Ishikawa (cell line): ENCODE measurements around the gene LDHAL6B.

Experiments
- CEBPB ChIP-seq: IDR thresholded peaks from 2 replicates; pipeline ENCODE4 v1.6.1; 2012
- CREB1 ChIP-seq: IDR thresholded peaks from 2 replicates; pipeline ENCODE4 v1.6.1; 2012; ENCODE audit warnings: low read depth
- EGR1 ChIP-seq: IDR thresholded peaks from 2 replicates; pipeline ENCODE4 v1.6.1; 2012
- EP300 ChIP-seq: IDR thresholded peaks from 2 replicates; pipeline ENCODE4 v1.6.1; 2012; ENCODE audit warnings: borderline replicate concordance
- FOXM1 ChIP-seq: IDR thresholded peaks from 2 replicates; pipeline ENCODE4 v1.6.1; 2012; ENCODE audit warnings: low read depth, borderline replicate concordance
- NFIC ChIP-seq: IDR thresholded peaks from 2 replicates; pipeline ENCODE4 v1.6.1; 2012
- RAD21 ChIP-seq: IDR thresholded peaks from 2 replicates; pipeline ENCODE4 v1.6.1; 2012; ENCODE audit warnings: low read depth
- TAF1 ChIP-seq: IDR thresholded peaks from 2 replicates; pipeline ENCODE4 v1.6.1; 2012; ENCODE audit warnings: low read depth, mild to moderate bottlenecking
- TCF12 ChIP-seq: IDR thresholded peaks from 2 replicates; pipeline ENCODE4 v1.6.1; 2012; ENCODE audit warnings: low read depth
- TEAD4 ChIP-seq: IDR thresholded peaks from 2 replicates; pipeline ENCODE4 v1.6.1; 2012
- USF1 ChIP-seq: IDR thresholded peaks from 2 replicates; pipeline ENCODE4 v1.6.1; 2012
- YY1 ChIP-seq: IDR thresholded peaks from 2 replicates; pipeline ENCODE4 v1.6.1; 2012; ENCODE audit warnings: low read depth
- ZBTB7A ChIP-seq: IDR thresholded peaks from 2 replicates; pipeline ENCODE4 v1.6.1; 2012; ENCODE audit warnings: low read depth
- TF ChIP-seq, protein P1 (sequence below): IDR thresholded peaks from 2 replicates; pipeline ENCODE4 v1.6.1; 2012; ENCODE audit warnings: low read depth, mild to moderate bottlenecking
- TF ChIP-seq, protein P2 (sequence below): IDR thresholded peaks from 2 replicates; pipeline ENCODE4 v1.6.1; 2012

Gene LDHAL6B

GRCh38 chr15:59178151-59178695, 28.4 kb upstream of the LDHAL6B start:
- TF ChIP-seq CEBPB (no peak), TEAD4 (no peak), TAF1 (no peak), TCF12 (no peak), EGR1 (no peak), RAD21 (no peak), USF1 (no peak), YY1 (no peak)
- TF ChIP-seq, protein P1, sequence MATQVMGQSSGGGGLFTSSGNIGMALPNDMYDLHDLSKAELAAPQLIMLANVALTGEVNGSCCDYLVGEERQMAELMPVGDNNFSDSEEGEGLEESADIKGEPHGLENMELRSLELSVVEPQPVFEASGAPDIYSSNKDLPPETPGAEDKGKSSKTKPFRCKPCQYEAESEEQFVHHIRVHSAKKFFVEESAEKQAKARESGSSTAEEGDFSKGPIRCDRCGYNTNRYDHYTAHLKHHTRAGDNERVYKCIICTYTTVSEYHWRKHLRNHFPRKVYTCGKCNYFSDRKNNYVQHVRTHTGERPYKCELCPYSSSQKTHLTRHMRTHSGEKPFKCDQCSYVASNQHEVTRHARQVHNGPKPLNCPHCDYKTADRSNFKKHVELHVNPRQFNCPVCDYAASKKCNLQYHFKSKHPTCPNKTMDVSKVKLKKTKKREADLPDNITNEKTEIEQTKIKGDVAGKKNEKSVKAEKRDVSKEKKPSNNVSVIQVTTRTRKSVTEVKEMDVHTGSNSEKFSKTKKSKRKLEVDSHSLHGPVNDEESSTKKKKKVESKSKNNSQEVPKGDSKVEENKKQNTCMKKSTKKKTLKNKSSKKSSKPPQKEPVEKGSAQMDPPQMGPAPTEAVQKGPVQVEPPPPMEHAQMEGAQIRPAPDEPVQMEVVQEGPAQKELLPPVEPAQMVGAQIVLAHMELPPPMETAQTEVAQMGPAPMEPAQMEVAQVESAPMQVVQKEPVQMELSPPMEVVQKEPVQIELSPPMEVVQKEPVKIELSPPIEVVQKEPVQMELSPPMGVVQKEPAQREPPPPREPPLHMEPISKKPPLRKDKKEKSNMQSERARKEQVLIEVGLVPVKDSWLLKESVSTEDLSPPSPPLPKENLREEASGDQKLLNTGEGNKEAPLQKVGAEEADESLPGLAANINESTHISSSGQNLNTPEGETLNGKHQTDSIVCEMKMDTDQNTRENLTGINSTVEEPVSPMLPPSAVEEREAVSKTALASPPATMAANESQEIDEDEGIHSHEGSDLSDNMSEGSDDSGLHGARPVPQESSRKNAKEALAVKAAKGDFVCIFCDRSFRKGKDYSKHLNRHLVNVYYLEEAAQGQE, result no peak

GRCh38 chr15:59179717-59180116, 26.9 kb upstream of the LDHAL6B start:
- TF ChIP-seq RAD21, result no peak
- TF ChIP-seq TCF12, result no peak
- TF ChIP-seq FOXM1, result no peak
- no peak for TF ChIP-seq EGR1
- TF ChIP-seq YY1, result no peak
- no peak for TF ChIP-seq ZBTB7A

GRCh38 chr15:59180945-59181600, 25.6 kb upstream of the LDHAL6B start:
- TF ChIP-seq YY1, result no peak

DNA sequence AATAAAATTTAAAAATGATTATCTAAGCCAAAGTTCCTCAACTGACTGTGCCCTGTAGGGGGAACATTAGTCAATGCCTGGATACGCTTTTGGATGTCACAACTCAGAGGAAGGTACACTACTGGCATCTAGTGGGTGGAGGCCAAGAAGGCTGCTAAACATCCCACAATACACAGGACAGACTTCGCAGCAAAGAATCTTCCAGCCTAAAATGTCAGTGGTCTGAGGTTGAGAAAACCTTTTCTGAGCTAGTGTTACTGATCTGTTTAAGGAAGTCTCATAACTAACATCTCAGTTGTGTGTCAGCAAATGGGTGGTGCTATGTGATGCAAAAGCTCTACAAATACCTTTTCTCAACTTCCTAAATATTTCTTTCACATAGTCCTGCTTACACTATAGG, 20.9 kb upstream of the LDHAL6B start:
- TF ChIP-seq, protein P1, result no peak
- no peak for TF ChIP-seq CEBPB
- TF ChIP-seq CREB1, result no peak
- TF ChIP-seq TEAD4, result no peak
- TF ChIP-seq YY1, result no peak
- TF ChIP-seq RAD21, result no peak
- no peak for TF ChIP-seq EP300
- no peak for TF ChIP-seq FOXM1
- no peak for TF ChIP-seq NFIC
- TF ChIP-seq USF1, result no peak
- no peak for TF ChIP-seq ZBTB7A
- no peak for TF ChIP-seq TCF12
- TF ChIP-seq EGR1, result no peak
- TF ChIP-seq, protein P2, sequence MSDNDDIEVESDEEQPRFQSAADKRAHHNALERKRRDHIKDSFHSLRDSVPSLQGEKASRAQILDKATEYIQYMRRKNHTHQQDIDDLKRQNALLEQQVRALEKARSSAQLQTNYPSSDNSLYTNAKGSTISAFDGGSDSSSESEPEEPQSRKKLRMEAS, result no peak
- no peak for TF ChIP-seq TAF1

DNA sequence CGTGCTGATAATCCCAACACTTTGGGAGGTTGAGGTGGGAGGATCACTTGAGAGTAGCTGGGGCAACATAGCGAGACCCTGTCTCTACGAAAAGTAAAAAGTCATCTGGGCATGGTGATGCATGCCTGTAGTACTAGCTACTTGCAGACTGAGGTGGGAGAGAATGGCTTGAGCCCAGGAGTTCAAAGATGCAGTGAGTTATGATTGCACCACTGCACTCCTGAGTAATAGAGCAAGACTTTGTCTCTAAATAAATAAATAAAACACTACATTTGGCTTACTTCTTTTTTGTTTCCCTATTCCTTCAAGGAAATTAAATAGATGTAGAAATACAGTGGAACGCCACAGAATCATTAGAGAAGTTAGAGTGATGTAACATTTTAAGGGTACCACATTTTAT, 20.1 kb upstream of the LDHAL6B start:
- TF ChIP-seq ZBTB7A (no peak), EGR1 (no peak), EP300 (no peak), RAD21 (no peak), USF1 (no peak), YY1 (no peak), TCF12 (no peak)

GRCh38 chr15:59189241-59189640, 17.4 kb upstream of the LDHAL6B start:
- TF ChIP-seq TCF12 (no peak), FOXM1 (no peak), EP300 (no peak), RAD21 (no peak), TEAD4 (no peak), NFIC (no peak), ZBTB7A (no peak), CEBPB (no peak), YY1 (no peak), CREB1 (no peak), USF1 (no peak), EGR1 (no peak), TAF1 (no peak)
- TF ChIP-seq, protein P1, result no peak
- TF ChIP-seq, protein P2, result no peak
